ENCODE results near the gene SIGLEC10.

Gene SIGLEC10

DNA sequence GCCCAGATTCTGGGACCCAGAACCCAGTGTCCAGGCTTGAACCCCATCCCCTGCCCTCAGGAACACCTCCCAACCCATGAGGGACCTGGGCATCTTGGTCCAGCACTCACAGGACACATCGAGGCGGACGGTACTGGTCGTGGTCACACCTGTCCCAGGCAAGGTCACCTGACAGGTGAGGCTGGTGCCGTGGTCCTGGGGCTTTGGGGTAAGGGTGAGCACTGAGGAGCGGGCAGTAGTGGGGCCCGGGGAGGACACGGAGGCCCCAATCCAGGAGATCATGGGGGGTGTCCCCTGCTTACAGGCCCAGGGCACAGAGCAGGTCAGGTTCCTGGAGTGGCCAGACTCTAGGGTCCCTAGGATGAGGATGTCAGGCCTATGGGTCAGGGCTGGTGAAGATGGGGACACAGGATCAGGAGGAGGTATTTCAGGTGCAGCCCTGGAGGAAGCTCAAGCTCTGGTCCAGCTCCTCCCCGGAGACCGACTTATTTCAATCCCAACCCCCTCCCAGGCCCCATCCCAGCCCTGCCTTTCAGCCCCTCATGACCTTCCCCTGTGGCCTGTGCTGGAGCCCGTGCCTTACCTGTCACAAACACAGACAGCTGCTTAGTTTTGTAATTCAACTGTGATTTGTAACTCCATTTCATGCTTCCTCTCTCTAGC, 40.0 kb upstream of the SIGLEC10 start:
- Histone ChIP-seq H3K4me1 (ENCODE audit: insufficient read depth, low read length, severe bottlenecking) (peaks cover 4% of the 10 kb centered on the region), H3K4me3 (ENCODE audit: low read depth, low read length, poor library complexity, severe bottlenecking) (no peak overlapping the region), H3K27ac (ENCODE audit: low read depth, low read length, poor library complexity, severe bottlenecking) (no peak overlapping the region), H3K4me2 (ENCODE audit: low read length) (no peak overlapping the region), H3K9ac (ENCODE audit: low read length) (no peak overlapping the region), H4K20me1 (ENCODE audit: insufficient read depth, low read length) (no peaks in the 10 kb centered on the region), H3K9me3 (ENCODE audit: low read length) (no peaks in the 10 kb centered on the region), H2AFZ (ENCODE audit: low read length) (no peak overlapping the region), H3K9me2 (ENCODE audit: low read depth, low read length) (no peaks in the 10 kb centered on the region), H3F3A (ENCODE audit: insufficient read depth, low read length) (no peaks in the 10 kb centered on the region), H3K79me2 (ENCODE audit: insufficient read depth, low read length) (no peaks in the 10 kb centered on the region), H3K27me3 (ENCODE audit: insufficient read depth, low read length) (no peaks in the 10 kb centered on the region; the same call in 1 of the 2 replicates), H3K36me3 (ENCODE audit: insufficient read depth, low read length) (no peaks in the 10 kb centered on the region)
- TF ChIP-seq EZH2 (IDR thresholded peaks at IDR 0.05; ENCODE audit: borderline replicate concordance, low read length) = no peak
- TF ChIP-seq, protein P1, sequence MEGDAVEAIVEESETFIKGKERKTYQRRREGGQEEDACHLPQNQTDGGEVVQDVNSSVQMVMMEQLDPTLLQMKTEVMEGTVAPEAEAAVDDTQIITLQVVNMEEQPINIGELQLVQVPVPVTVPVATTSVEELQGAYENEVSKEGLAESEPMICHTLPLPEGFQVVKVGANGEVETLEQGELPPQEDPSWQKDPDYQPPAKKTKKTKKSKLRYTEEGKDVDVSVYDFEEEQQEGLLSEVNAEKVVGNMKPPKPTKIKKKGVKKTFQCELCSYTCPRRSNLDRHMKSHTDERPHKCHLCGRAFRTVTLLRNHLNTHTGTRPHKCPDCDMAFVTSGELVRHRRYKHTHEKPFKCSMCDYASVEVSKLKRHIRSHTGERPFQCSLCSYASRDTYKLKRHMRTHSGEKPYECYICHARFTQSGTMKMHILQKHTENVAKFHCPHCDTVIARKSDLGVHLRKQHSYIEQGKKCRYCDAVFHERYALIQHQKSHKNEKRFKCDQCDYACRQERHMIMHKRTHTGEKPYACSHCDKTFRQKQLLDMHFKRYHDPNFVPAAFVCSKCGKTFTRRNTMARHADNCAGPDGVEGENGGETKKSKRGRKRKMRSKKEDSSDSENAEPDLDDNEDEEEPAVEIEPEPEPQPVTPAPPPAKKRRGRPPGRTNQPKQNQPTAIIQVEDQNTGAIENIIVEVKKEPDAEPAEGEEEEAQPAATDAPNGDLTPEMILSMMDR (IDR thresholded peaks at IDR 0.05; ENCODE audit: low read length) = no peak

DNA sequence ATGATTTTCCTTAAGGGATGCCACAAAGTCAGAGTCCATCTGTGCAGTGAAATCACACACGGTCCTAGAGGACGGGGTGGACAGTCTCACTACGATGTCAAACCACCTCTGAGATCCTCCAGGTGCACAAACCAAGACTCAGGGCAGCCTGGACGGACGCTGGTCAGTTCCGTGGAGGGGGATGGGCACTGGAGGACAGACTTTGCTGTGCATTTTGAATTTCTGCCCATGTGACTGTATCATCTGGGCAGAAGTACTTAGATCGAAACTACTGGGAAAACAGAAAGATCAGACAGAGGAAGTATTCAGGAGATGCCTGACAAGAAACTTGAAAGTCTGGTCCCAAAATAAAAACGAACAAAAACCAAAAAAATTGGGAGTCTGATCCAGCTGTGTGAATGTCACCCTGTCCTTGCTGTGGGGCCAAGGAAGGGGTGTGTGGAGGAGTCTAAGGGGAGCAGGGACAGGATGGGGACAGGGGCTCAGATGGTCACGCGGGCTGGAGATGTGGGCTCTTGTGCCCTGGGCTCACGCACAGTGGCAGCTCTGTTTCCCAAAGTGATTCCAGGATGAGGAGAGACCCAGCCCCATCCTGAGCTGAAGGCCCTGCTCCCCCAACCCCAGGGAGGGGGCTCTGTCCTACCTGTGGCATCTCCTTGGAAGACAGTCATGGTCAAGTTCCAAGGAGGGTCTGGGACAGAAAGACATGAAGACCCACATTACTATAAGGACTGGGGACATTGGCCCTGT, 39.3 kb upstream of the SIGLEC10 start:
- no peaks in the 10 kb centered on the region for H3K9me2 ChIP-seq (ENCODE audit: low read depth, low read length)
- no peak overlapping the region for H3K27ac ChIP-seq (ENCODE audit: low read depth, low read length, poor library complexity, severe bottlenecking)
- no peaks in the 10 kb centered on the region; the same call in 1 of the 2 replicates for H3K27me3 ChIP-seq (ENCODE audit: insufficient read depth, low read length)
- H3K9ac ChIP-seq (ENCODE audit: low read length) = no peak overlapping the region
- peaks cover 4% of the 10 kb centered on the region for H3K4me1 ChIP-seq (ENCODE audit: insufficient read depth, low read length, severe bottlenecking)
- H3K4me3 ChIP-seq (ENCODE audit: low read depth, low read length, poor library complexity, severe bottlenecking) = no peak overlapping the region
- H3F3A ChIP-seq (ENCODE audit: insufficient read depth, low read length) = no peaks in the 10 kb centered on the region
- H3K9me3 ChIP-seq (ENCODE audit: low read length) = no peaks in the 10 kb centered on the region
- H2AFZ ChIP-seq (ENCODE audit: low read length) = no peak overlapping the region
- H4K20me1 ChIP-seq (ENCODE audit: insufficient read depth, low read length) = no peaks in the 10 kb centered on the region
- H3K36me3 ChIP-seq (ENCODE audit: insufficient read depth, low read length) = no peaks in the 10 kb centered on the region
- TF ChIP-seq, protein P1 (IDR thresholded peaks at IDR 0.05; ENCODE audit: low read length) = no peak
- no peak for TF ChIP-seq EZH2 (IDR thresholded peaks at IDR 0.05; ENCODE audit: borderline replicate concordance, low read length)
- no peak overlapping the region for H3K4me2 ChIP-seq (ENCODE audit: low read length)
- no peaks in the 10 kb centered on the region for H3K79me2 ChIP-seq (ENCODE audit: insufficient read depth, low read length)

DNA sequence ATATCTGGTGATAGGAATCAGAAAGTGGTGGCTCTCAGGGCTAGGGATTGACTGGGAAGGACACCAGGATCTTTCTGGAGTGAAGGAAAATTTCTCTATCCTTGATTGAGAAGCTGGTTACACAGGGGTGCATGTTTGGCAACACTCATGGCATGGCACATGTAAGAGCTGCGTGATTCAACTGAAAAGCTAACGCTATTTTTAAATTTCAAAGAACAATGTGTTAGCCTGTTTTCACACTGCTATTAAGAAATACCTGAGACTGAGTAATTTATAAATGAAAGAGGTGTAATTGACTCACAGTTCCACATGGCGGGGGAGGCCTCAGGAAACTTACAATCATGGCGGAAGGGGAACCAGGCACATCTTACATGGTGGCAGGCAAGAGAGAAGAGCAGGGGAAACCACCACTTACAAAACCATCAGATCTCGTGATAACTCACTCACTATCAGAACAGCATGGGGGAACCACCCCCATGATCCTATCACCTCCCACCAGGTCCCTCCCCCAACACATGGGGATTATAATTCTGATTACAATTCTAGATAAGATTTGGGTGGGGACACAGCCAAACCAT, 33.4 kb upstream of the SIGLEC10 start:
- Histone ChIP-seq H3K4me2 (ENCODE audit: low read length) (no peak overlapping the region), H3K27ac (ENCODE audit: low read depth, low read length, poor library complexity, severe bottlenecking) (no peak overlapping the region)

More for the DNA sequence above, 33.4 kb upstream of the SIGLEC10 start:
- no peaks in the 10 kb centered on the region for H3K9me3 ChIP-seq (ENCODE audit: low read length)
- H3K27me3 ChIP-seq (ENCODE audit: insufficient read depth, low read length) = no peaks in the 10 kb centered on the region; the same call in 1 of the 2 replicates
- no peaks in the 10 kb centered on the region for H4K20me1 ChIP-seq (ENCODE audit: insufficient read depth, low read length)
- H2AFZ ChIP-seq (ENCODE audit: low read length) = no peak overlapping the region
- H3K36me3 ChIP-seq (ENCODE audit: insufficient read depth, low read length) = no peaks in the 10 kb centered on the region; the same call in 1 of the 2 replicates
- TF ChIP-seq, protein P1 (IDR thresholded peaks at IDR 0.05; ENCODE audit: low read length) = no peak
- no peak for TF ChIP-seq EZH2 (IDR thresholded peaks at IDR 0.05; ENCODE audit: borderline replicate concordance, low read length)
- H3K4me1 ChIP-seq (ENCODE audit: insufficient read depth, low read length, severe bottlenecking) = no peaks in the 10 kb centered on the region
- H3K9ac ChIP-seq (ENCODE audit: low read length) = no peak overlapping the region
- no peaks in the 10 kb centered on the region for H3K79me2 ChIP-seq (ENCODE audit: insufficient read depth, low read length)
- H3K9me2 ChIP-seq (ENCODE audit: low read depth, low read length) = no peaks in the 10 kb centered on the region
- no peaks in the 10 kb centered on the region for H3F3A ChIP-seq (ENCODE audit: insufficient read depth, low read length)
- no peak overlapping the region for H3K4me3 ChIP-seq (ENCODE audit: low read depth, low read length, poor library complexity, severe bottlenecking)
